K562 (cell line): Measurements from ENCODE around the gene B3GAT2. TPM values are rescaled to one million over a fixed set of nuclear protein-coding genes. Genes with fewer than 3 reads are reported as not detected.

Experiments used
- ATAC-seq: fragments of 200-7000 bp; cut with Tn5 transposase; 3 replicates; pipeline ENCODE4 v1.9.1; 2020; ENCODE audit warnings: moderate library complexity
- BruUV-seq: library from RNA; stranded (reverse); fragments of 400-500 nt; replicated peaks from 2 replicates; lab custom pipeline; 2021; lab: Mats Ljungman, UMichigan
- CTCF ChIA-PET: fragments of 300-600 bp; formaldehyde crosslinking; extraction: SDS; loops from one replicate; lab custom pipeline; 2021; ENCODE audit warnings: low intra/inter-chr PET ratio; lab: Yijun Ruan, JAX
- POLR2A ChIA-PET: fragments of 300-600, 350-650 bp; sonication (Branson Sonifier 250); formaldehyde crosslinking; extraction: SDS; loops from one replicate; lab custom pipeline; 2021; ENCODE audit warnings: antibody characterized with exemption, inconsistent platforms; lab: Yijun Ruan, JAX
- DNase-seq, 4 experiments: peaks; one replicate each; pipeline versions ENCODE4 v3.0.0 to v3.0.0-alpha.2; 2011 to 2018; ENCODE audit warnings: low spot score in 3 of 4, mixed read lengths in 3 of 4; ENCODE audit errors: extremely low read depth in 1 of 4
- FAIRE-seq: peaks from 2 replicates; lab custom pipeline; 2011; peaks lifted over from hg19 to GRCh38; lab: Jason Lieb, UNC
- H2AFZ ChIP-seq: 2 replicates; pipeline ENCODE4 v1.6.0; 2011; ENCODE audit warnings: low read depth, low read length, control low read depth, inconsistent platforms
- H3K27ac ChIP-seq: fragments of 200-600 bp; 3 replicates; pipeline ENCODE4 v1.8.0; 2011; ENCODE audit warnings: low read depth, mild to moderate bottlenecking, control low read depth, inconsistent platforms, low read length, moderate library complexity, mixed read lengths; ENCODE audit errors: extremely low read depth
- H3K27me3 ChIP-seq, 2 experiments: fragments of 300-600 bp in 1 of 2; 2 replicates in 1 of 2; 3 replicates in 1 of 2; pipeline versions ENCODE4 v1.6.0 to v1.8.0; 2011; ENCODE audit warnings: inconsistent platforms in 2 of 2, low read length in 2 of 2, mild to moderate bottlenecking in 1 of 2, mixed read lengths in 1 of 2, moderate library complexity in 1 of 2; ENCODE audit not compliant: control insufficient read depth in 2 of 2, insufficient read depth in 2 of 2
- H3K36me3 ChIP-seq: fragments of 300-600 bp; 3 replicates; pipeline ENCODE4 v1.8.0; 2011; ENCODE audit warnings: mild to moderate bottlenecking, low read length, inconsistent platforms; ENCODE audit not compliant: control insufficient read depth, insufficient read depth
- H3K4me1 ChIP-seq, 2 experiments: fragments of 200-600 bp in 1 of 2; replicated peaks in 1 of 2; 2 replicates in 1 of 2; 3 replicates in 1 of 2; pipeline versions ENCODE4 v1.5.1 to v1.8.0; 2011; ENCODE audit warnings: inconsistent platforms in 2 of 2, low read length in 2 of 2, mild to moderate bottlenecking in 1 of 2, mixed read lengths in 1 of 2, moderate library complexity in 1 of 2; ENCODE audit not compliant: control insufficient read depth in 2 of 2, insufficient read depth in 2 of 2
- H3K4me2 ChIP-seq: 2 replicates; pipeline ENCODE4 v1.6.1; 2011; ENCODE audit warnings: low read length, control low read depth, inconsistent platforms, mixed read lengths; ENCODE audit not compliant: insufficient read depth
- H3K4me3 ChIP-seq: fragments of 200-600 bp; sonication (generic), shearing (Covaris generic); 2 replicates; pipeline ENCODE4 v1.5.1; 2016; ENCODE audit warnings: control low read depth, inconsistent platforms
- H3K79me2 ChIP-seq: fragments of 200-600 bp; 3 replicates; pipeline ENCODE4 v1.8.0; 2011; ENCODE audit warnings: low read length, inconsistent platforms; ENCODE audit not compliant: control insufficient read depth, insufficient read depth
- H3K9ac ChIP-seq, 2 experiments: 2 replicates each; pipeline versions ENCODE4 v1.6.0 to v1.6.1; 2011; ENCODE audit warnings: low read depth in 2 of 2, low read length in 2 of 2, control low read depth in 1 of 2, inconsistent platforms in 1 of 2, mild to moderate bottlenecking in 1 of 2, mixed read lengths in 1 of 2; ENCODE audit not compliant: insufficient read depth in 1 of 2
- H3K9me1 ChIP-seq: one replicate; pipeline ENCODE4 v1.6.0; 2011; ENCODE audit warnings: inconsistent platforms, mild to moderate bottlenecking, low read length, moderate library complexity; ENCODE audit not compliant: control insufficient read depth, insufficient read depth
- H3K9me3 ChIP-seq: replicated peaks from 2 replicates; pipeline ENCODE4 v1.5.1; 2011; ENCODE audit warnings: low read depth, low read length, inconsistent platforms; ENCODE audit not compliant: control insufficient read depth, insufficient read depth
- H4K20me1 ChIP-seq: replicated peaks from 2 replicates; pipeline ENCODE4 v1.6.1; 2011; ENCODE audit warnings: low read length, inconsistent platforms, mixed read lengths; ENCODE audit not compliant: control insufficient read depth, insufficient read depth
- E2F3 ChIP-seq: fragments of 250-450 bp; sonication (Bioruptor Pico); IDR thresholded peaks from 2 replicates; pipeline ENCODE4 v1.4.0; 2020; ENCODE audit warnings: mild to moderate bottlenecking
- ETV1 ChIP-seq: fragments of 450-650 bp; conservative IDR thresholded peaks from 2 replicates; pipeline ENCODE4 v1.6.1; 2016; ENCODE audit warnings: missing genetic modification characterization, control low read depth, low read depth, missing compliant biosample characterization
- GABPA ChIP-seq: fragments of 200-800 bp; sonication (Bioruptor generic); conservative IDR thresholded peaks from 2 replicates; pipeline ENCODE4 v1.6.1; 2016; ENCODE audit warnings: low read depth, missing genetic modification characterization, missing compliant biosample characterization
- MAFK ChIP-seq: IDR thresholded peaks from 2 replicates; pipeline ENCODE4 v1.6.1; 2011; ENCODE audit warnings: low read length, improper control_type of control experiment
- NFIX ChIP-seq: fragments of 250-450 bp; sonication (Bioruptor Pico); IDR thresholded peaks from 2 replicates; pipeline ENCODE4 v1.4.0; 2020; ENCODE audit warnings: low read depth, mild to moderate bottlenecking, moderate library complexity
- NFXL1 ChIP-seq: fragments of 450-650 bp; formaldehyde crosslinking; IDR thresholded peaks from 2 replicates; pipeline ENCODE4 v1.4.0; 2021; ENCODE audit warnings: mild to moderate bottlenecking
- PYGO2 ChIP-seq: fragments of 450-650 bp; IDR thresholded peaks from 2 replicates; pipeline ENCODE4 v1.6.1; 2016; ENCODE audit warnings: mild to moderate bottlenecking, missing genetic modification characterization, moderate library complexity, missing compliant biosample characterization
- RBM22 ChIP-seq: fragments of 200-400 bp; formaldehyde crosslinking; IDR thresholded peaks from 2 replicates; pipeline ENCODE4 v1.6.1; 2018; ENCODE audit warnings: low read length, low read depth; ENCODE audit not compliant: poor library complexity, severe bottlenecking
- SFPQ ChIP-seq: fragments of 200-400 bp; formaldehyde crosslinking; IDR thresholded peaks from 2 replicates; pipeline ENCODE4 v1.6.1; 2017; ENCODE audit warnings: mild to moderate bottlenecking, low read depth, low read length, moderate library complexity
- SIX5 ChIP-seq, 2 experiments: IDR thresholded peaks; 2 replicates each; pipeline ENCODE4 v1.6.1; 2011; ENCODE audit warnings: low read length in 2 of 2, borderline replicate concordance in 1 of 2, low read depth in 1 of 2, mild to moderate bottlenecking in 1 of 2, moderate library complexity in 1 of 2; ENCODE audit not compliant: insufficient read depth in 1 of 2
- TEAD1 ChIP-seq, 2 experiments: fragments of 450-650 bp in 1 of 2; sonication (generic) in 1 of 2; formaldehyde crosslinking; IDR thresholded peaks; 2 replicates each; pipeline versions ENCODE4 v1.4.0 to v1.8.0; 2020 to 2022; ENCODE audit warnings: mild to moderate bottlenecking in 2 of 2, missing genetic modification reagents in 1 of 2
- ZNF282 ChIP-seq: sonication (generic); formaldehyde crosslinking; IDR thresholded peaks from 2 replicates; pipeline ENCODE4 v1.8.1; 2023; ENCODE audit warnings: missing genetic modification reagents
- ZNF316 ChIP-seq: fragments of 450-650 bp; IDR thresholded peaks from 2 replicates; pipeline ENCODE4 v1.6.1; 2016
- ZNF324 ChIP-seq: fragments of 250-450 bp; sonication (Bioruptor Pico); IDR thresholded peaks from 2 replicates; pipeline ENCODE4 v1.4.0; 2020; ENCODE audit warnings: mild to moderate bottlenecking
- ZNF609 ChIP-seq: sonication (generic); formaldehyde crosslinking; IDR thresholded peaks from 2 replicates; pipeline ENCODE4 v1.8.1; 2023; ENCODE audit warnings: missing genetic modification reagents, mild to moderate bottlenecking, borderline replicate concordance
- ZNF75A ChIP-seq: fragments of 450-650 bp; formaldehyde crosslinking; IDR thresholded peaks from 2 replicates; pipeline ENCODE4 v1.4.0; 2020; ENCODE audit warnings: mild to moderate bottlenecking
- ZNF76 ChIP-seq: fragments of 250-450 bp; sonication (Bioruptor Pico); IDR thresholded peaks from 2 replicates; pipeline ENCODE4 v1.4.0; 2020; ENCODE audit warnings: mild to moderate bottlenecking, moderate library complexity, borderline replicate concordance
- WGBS: fragments of 100-300 bp; shearing (Covaris generic); methylation state at CpG from one replicate; pipeline ENCODE4 v1.1.6; 2016; ENCODE audit warnings: low coverage, mixed read lengths; ENCODE audit not compliant: insufficient coverage; ENCODE audit errors: missing lambda C conversion rate; 5-methylcytosine and 5-hydroxymethylcytosine counted together
- in situ Hi-C: fragments of 300-500 bp; cut with MboI; formaldehyde crosslinking; loops from 4 replicates; pipeline ENCODE4 v1.15.0; 2018; ENCODE audit warnings: inconsistent platforms, mixed read lengths
- intact Hi-C: fragments of 100-400 bp; cut with micrococcal nuclease; formaldehyde crosslinking; loops from 2 replicates; pipeline ENCODE4 v1.14.2; 2022
- polyA plus RNA-seq, 8 experiments: library from polyadenylated mRNA; depleted of rRNA in 4 of 8; stranded (reverse) in 5 of 8; unstranded in 3 of 8; fragments of >200 nt; fragmentation: Nextera tagmentation in 2 of 8; fragmentation: Illumina TruSeq in 1 of 8; extraction: Ambion mirVana in 2 of 8; extraction: Trizol in 1 of 8; gene quantifications; 2 replicates each; pipeline versions ENCODE4 v1.2.1 to v1.2.3, GENCODE V29; 2011 to 2014; ENCODE audit warnings: inconsistent platforms in 1 of 8, missing spikeins in 1 of 8
- total RNA-seq, 7 experiments: library from RNA; depleted of rRNA in 6 of 7; stranded (reverse); fragments of >200 nt in 6 of 7; fragmentation: Illumina TruSeq in 2 of 7; extraction: Trizol in 2 of 7; gene quantifications; 2 replicates each; pipeline versions ENCODE4 v1.2.1 to v1.2.3, GENCODE V29; 2011 to 2021; ENCODE audit warnings: low replicate concordance in 1 of 7

Gene B3GAT2
- total and polyA plus RNA-seq, 9 of the 15 experiments (the other 6 are each of a cell fraction or from before 2014, with no cell fraction given), result 0.01 to 0.43 (median 0.04) TPM; not detected in 4

- TF ChIP-seq RBM22 (no peak), ETV1 (tag) (no peak), NFIX (CRISPR knock-in tag) (no peak), NFXL1 (no peak), GABPA (tag) (no peak), ZNF76 (CRISPR knock-in tag) (no peak), E2F3 (CRISPR knock-in tag) (no peak), SIX5 (IDR thresholded peaks at IDR 0.05; ENCODE audit: borderline replicate concordance in 1 of 2, insufficient read depth in 1 of 2, low read depth in 1 of 2, low read length in 2 of 2) (no peak), SFPQ (no peak), PYGO2 (tag) (no peak)
Measured at GRCh38 chr6:70973604-70974003, 16.7 kb upstream of the B3GAT2 start (continued).

- H3K27ac ChIP-seq, result no peak overlapping the region
- H2AFZ ChIP-seq, result no peak overlapping the region
- H3K9me1 ChIP-seq, result no peaks in the 10 kb centered on the region
- no peaks in the 10 kb centered on the region for H3K4me1 ChIP-seq
- BruUV-seq, result no TSS peak
- H4K20me1 ChIP-seq, result 0 out of 2 replicates have a peak, but pooled peaks cover 3% of the 10 kb centered on the region
- FAIRE-seq (no peak), DNase-seq (no peak), ATAC-seq (no peak)
- H3K4me3 ChIP-seq, result no peak overlapping the region
- 3% methylated on average over 3 of the region's 3 CpGs for WGBS
- no peaks in the 10 kb centered on the region for H3K79me2 ChIP-seq
- no peak overlapping the region for H3K4me2 ChIP-seq
- ChIA-PET CTCF (no interaction called here), POLR2A (no interaction called here)
- no peaks in the 10 kb centered on the region for H3K36me3 ChIP-seq
- no peak overlapping the region for H3K9ac ChIP-seq
- H3K27me3 ChIP-seq, result no peaks in the 10 kb centered on the region
- H3K9me3 ChIP-seq, result no peaks in the 10 kb centered on the region
- in situ Hi-C loops (no loop called here), intact Hi-C loops (no loop called here)
- no peak for TF ChIP-seq ZNF324 (CRISPR knock-in tag)
- no peak for TF ChIP-seq MAFK
- TF ChIP-seq ZNF316, result no peak
- TF ChIP-seq ZNF282, result no peak
- no peak for TF ChIP-seq TEAD1 (CRISPR knock-in tag; IDR thresholded peaks at IDR 0.05)
- no peak for TF ChIP-seq ZNF75A (CRISPR knock-in tag)
- TF ChIP-seq ZNF609 (CRISPR knock-in tag), result no peak
Measured at GRCh38 chr6:70967049-70967448, 10.2 kb upstream of the B3GAT2 start.
